Upper lobe of left lung (tissue), 6 donors: ENCODE data around the gene LMTK2. TPM values are rescaled to one million over a fixed set of nuclear protein-coding genes. Genes with fewer than 3 reads are reported as not detected.
"Not testable (repeated sequence)": the region's sequence is repeated elsewhere in the genome, so short reads cannot be mapped to it uniquely, and the experiment has no call there.

ENCODE experiments used
- ATAC-seq, 2 donors: fragments of 200-7000 bp; cut with Tn5 transposase; one replicate each; pipeline ENCODE4 v1.9.1; 2022; ENCODE audit warnings: mild to moderate bottlenecking in 2 of 2, moderate library complexity in 2 of 2; ENCODE audit not compliant: low FRiP score in 2 of 2
- DNase-seq, 2 donors: peaks; one replicate each; pipeline ENCODE4 v3.0.0-alpha.2; 2019 to 2020
- H3K27ac ChIP-seq, 4 donors: fragments of 200-600 bp; sonication (generic); one replicate each; pipeline ENCODE4 v1.5.1; 2016 to 2019
- H3K27me3 ChIP-seq, 4 donors: fragments of 200-600 bp; sonication (generic); one replicate each; pipeline ENCODE4 v1.5.1; 2017 to 2019
- H3K36me3 ChIP-seq, 4 donors: fragments of 200-600 bp; sonication (generic); one replicate each; pipeline ENCODE4 v1.5.1; 2016 to 2019
- H3K4me1 ChIP-seq, 4 donors: fragments of 200-600 bp; sonication (generic); one replicate each; pipeline ENCODE4 v1.5.1; 2018 to 2019
- H3K4me3 ChIP-seq, 4 donors: fragments of 200-600 bp; sonication (generic); one replicate each; pipeline ENCODE4 v1.5.1; 2017 to 2019; ENCODE audit warnings: mild to moderate bottlenecking in 2 of 4, moderate library complexity in 1 of 4
- H3K9me3 ChIP-seq, 4 donors: fragments of 200-600 bp; sonication (generic); one replicate each; pipeline ENCODE4 v1.5.1; 2018 to 2019
- CTCF ChIP-seq, 6 experiments: fragments of 450-650 bp in 4 of 6; fragments of 200-600 bp in 2 of 6; sonication (generic) in 2 of 6; IDR thresholded peaks; one replicate each; pipeline ENCODE4 v1.5.1; 2016 to 2019; ENCODE audit warnings: antibody characterized with exemption in 6 of 6
- EP300 ChIP-seq, 4 donors: sonication (generic); formaldehyde crosslinking; IDR thresholded peaks; one replicate each; pipeline ENCODE4 v1.5.1; 2017; ENCODE audit warnings: antibody characterized with exemption in 4 of 4, control low read depth in 2 of 4
- POLR2A ChIP-seq, 4 donors: fragments of 450-650 bp; IDR thresholded peaks; one replicate each; pipeline ENCODE4 v1.5.1; 2016 to 2017; ENCODE audit warnings: antibody characterized with exemption in 4 of 4, mild to moderate bottlenecking in 2 of 4
- POLR2AphosphoS5 ChIP-seq, 2 donors: sonication (generic); formaldehyde crosslinking; IDR thresholded peaks; one replicate each; pipeline ENCODE4 v1.5.1; 2017; ENCODE audit warnings: antibody characterized with exemption in 2 of 2
- WGBS, 2 donors: methylation state at CpG; one replicate each; pipeline ENCODE4 v1.1.5; 2017 to 2018; 5-methylcytosine and 5-hydroxymethylcytosine counted together
- total RNA-seq, 6 donors: library from RNA; depleted of rRNA in 4 of 6; stranded (reverse); fragments of >200 nt in 4 of 6; gene quantifications; one replicate each; pipeline versions ENCODE4 v1.1.0 to v1.2.1, GENCODE V29; 2016 to 2021
- donor health status: DM: no; HTN: no; CAD: no; lungs with moderate emphysema.
- donor health status: DM: no; HTN: yes; CAD: no; lungs with severe emphysema.

LMTK2 gene
- total RNA-seq, 6 donors from 2014 or later, result 27.6 to 65.8 (median 37.5) TPM

DNA sequence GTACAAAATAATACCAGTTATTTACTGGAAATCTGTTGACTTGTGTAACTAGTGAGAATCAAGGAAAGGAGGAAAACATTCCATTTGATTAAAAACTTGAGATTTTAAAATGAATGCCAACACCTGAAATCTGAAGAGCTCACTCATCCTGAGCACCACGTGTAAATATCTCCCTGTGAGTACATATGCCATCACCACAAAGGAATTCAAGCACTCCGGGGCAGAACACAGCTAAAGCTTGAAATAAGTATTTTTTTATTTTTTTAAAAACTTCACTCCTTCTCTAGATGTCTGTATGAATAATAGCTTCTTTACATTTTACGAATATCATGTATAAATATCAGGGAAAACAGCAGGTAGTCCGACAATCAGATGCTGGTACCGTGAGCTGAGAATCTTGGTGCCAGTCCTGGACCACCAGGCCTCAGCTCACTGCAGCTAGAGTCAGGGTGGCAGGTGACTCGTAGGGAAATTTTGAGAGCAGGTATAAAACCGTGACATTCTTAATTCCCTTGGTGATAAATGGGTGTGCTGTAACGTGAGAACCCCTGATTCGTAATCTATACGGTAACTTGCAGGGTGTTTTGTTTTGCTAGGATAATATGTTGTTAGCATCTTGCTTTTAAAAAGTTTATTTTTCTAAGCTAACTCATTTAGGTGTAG is 12.7 kb downstream of the LMTK2 start:
- Histone ChIP-seq H3K9me3 (no peaks in the 10 kb centered on the region), H3K4me1 (peaks cover 20 to 53% (median 24%) of the 10 kb centered on the region in 4 donors), H3K27me3 (no peaks in the 10 kb centered on the region), H3K4me3 (no peak overlapping the region), H3K36me3 (no peaks in the 10 kb centered on the region), H3K27ac (peak overlapping the region; percentile 42 to 62 (median 54))
- no peak for TF ChIP-seq POLR2A (IDR thresholded peaks at IDR 0.05)
- no peak for TF ChIP-seq POLR2AphosphoS5 (IDR thresholded peaks at IDR 0.05)
- no peak for TF ChIP-seq EP300 (IDR thresholded peaks at IDR 0.05)
- TF ChIP-seq CTCF (IDR thresholded peaks at IDR 0.05), result no peak
- DNase-seq (peak in 1 of 2 donors; percentile 46), ATAC-seq (peak; percentile 68 to 77)
- 73 to 76% methylated on average over 10 of the region's 10 CpGs for WGBS, 2 donors

GRCh38 chr7:98120559-98120958 is 13.9 kb downstream of the LMTK2 start:
- H3K4me3 ChIP-seq, result no peak overlapping the region
- no peaks in the 10 kb centered on the region for H3K36me3 ChIP-seq
- ATAC-seq (no peak), DNase-seq (no peak)
- TF ChIP-seq POLR2A (IDR thresholded peaks at IDR 0.05), result no peak
- no peak for TF ChIP-seq EP300 (IDR thresholded peaks at IDR 0.05)
- TF ChIP-seq CTCF (IDR thresholded peaks at IDR 0.05), result no peak
- no peak for TF ChIP-seq POLR2AphosphoS5 (IDR thresholded peaks at IDR 0.05)
- no peaks in the 10 kb centered on the region for H3K27me3 ChIP-seq
- peaks cover 20 to 53% (median 24%) of the 10 kb centered on the region in 4 donors for H3K4me1 ChIP-seq
- no peaks in the 10 kb centered on the region for H3K9me3 ChIP-seq
- peak overlapping the region in 3 of 4 donors; percentile 3 to 55 (median 42) for H3K27ac ChIP-seq
- 52 to 53% methylated on average over 4 of the region's 4 CpGs for WGBS, 2 donors

DNA sequence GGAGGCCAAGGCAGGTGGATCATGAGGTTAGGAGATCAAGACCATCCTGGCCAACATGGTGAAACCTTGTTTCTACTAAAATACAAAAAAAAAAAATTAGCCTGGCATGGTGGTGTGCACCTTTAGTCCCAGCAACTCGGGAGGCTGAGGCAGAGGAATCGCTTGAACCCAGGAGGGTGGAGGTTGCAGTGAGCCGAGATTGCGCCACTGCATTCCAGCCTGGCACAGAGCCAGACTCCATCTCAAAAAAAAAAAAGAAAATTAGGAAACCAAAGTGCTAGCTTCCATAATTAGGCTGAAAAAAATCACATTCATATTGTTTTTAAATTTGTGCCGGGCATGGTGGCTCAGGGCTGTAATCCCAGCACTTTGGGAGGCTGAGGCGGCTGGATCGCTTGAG is 14.7 kb downstream of the LMTK2 start:
- not testable (repeated sequence) for H3K4me3 ChIP-seq, H3K9me3 ChIP-seq, H3K27me3 ChIP-seq, DNase-seq, ATAC-seq, H3K36me3 ChIP-seq
- peaks cover 24 to 50% (median 25%) of the 10 kb centered on the region in 4 donors for H3K4me1 ChIP-seq
- peak overlapping the region in 1 of 4 donors; percentile 18 for H3K27ac ChIP-seq
- 73 to 79% methylated on average over 7 of the region's 7 CpGs for WGBS, 2 donors

DNA sequence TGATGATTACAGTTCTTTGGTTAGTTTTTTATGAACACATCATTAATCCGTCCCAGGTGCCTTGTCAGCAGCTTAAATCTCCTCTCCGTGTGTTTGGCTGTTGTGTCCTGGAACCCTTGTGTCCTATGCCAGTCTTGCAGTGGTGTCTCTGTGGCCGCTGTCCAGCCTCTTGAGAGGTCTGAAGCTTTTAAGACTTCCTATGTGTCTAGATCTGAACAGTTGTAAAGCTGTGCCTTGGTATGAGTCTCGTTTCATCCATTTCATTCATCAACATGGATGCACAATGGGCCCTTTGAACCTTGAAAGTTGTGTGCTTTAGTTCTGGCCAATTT is 16.7 kb downstream of the LMTK2 start:
- 49 to 63% methylated on average over 4 of the region's 4 CpGs for WGBS, 2 donors
- Histone ChIP-seq H3K4me1 (peaks cover 11 to 44% (median 18%) of the 10 kb centered on the region in 4 donors), H3K27me3 (no peaks in the 10 kb centered on the region), H3K4me3 (no peak overlapping the region), H3K27ac (no peak overlapping the region), H3K36me3 (no peaks in the 10 kb centered on the region), H3K9me3 (no peaks in the 10 kb centered on the region)
- ATAC-seq (no peak), DNase-seq (no peak)
- TF ChIP-seq POLR2AphosphoS5 (IDR thresholded peaks at IDR 0.05), result no peak
- TF ChIP-seq POLR2A (IDR thresholded peaks at IDR 0.05), result no peak
- no peak for TF ChIP-seq CTCF (IDR thresholded peaks at IDR 0.05)
- no peak for TF ChIP-seq EP300 (IDR thresholded peaks at IDR 0.05)

DNA sequence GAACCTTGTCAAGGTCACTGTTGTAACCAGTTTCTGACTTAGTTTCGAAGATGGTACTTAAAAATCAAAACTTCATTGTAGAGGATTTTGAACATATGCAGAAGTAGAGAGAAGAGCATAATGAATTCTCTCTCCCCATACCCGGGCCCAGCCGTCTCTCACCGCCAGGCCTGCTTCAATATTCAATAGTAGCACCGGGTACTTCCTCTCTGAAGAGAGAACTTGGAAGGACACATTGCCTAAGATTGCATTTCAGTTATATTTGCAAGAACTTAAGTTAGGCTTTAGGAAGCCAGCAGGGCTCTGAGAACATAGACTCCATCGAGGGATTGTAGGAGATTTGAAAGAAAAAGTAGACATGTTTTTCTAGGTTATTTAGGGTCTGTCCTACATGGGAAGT is 19.1 kb downstream of the LMTK2 start:
- Histone ChIP-seq H3K36me3 (no peaks in the 10 kb centered on the region), H3K4me3 (no peak overlapping the region), H3K27me3 (no peaks in the 10 kb centered on the region), H3K4me1 (peaks cover 3 to 29% (median 11%) of the 10 kb centered on the region in 4 donors), H3K27ac (peak overlapping the region in 1 of 4 donors; percentile 42), H3K9me3 (no peaks in the 10 kb centered on the region)
- WGBS, 2 donors, result 71 to 79% methylated on average over 6 of the region's 6 CpGs
- DNase-seq, result no peak
- ATAC-seq, result peak in 1 of 2 donors; percentile 57
- no peak for TF ChIP-seq POLR2A (IDR thresholded peaks at IDR 0.05)
- no peak for TF ChIP-seq POLR2AphosphoS5 (IDR thresholded peaks at IDR 0.05)
- no peak for TF ChIP-seq CTCF (IDR thresholded peaks at IDR 0.05)
- TF ChIP-seq EP300 (IDR thresholded peaks at IDR 0.05), result no peak
